CD8-positive, alpha-beta memory T cell (primary cell): ENCODE data around the gene HAUS2. TPM values are rescaled to one million over a fixed set of nuclear protein-coding genes. Genes with fewer than 3 reads are reported as not detected.

Source experiments
- CTCF ChIA-PET: fragments of 350-600 bp; sonication (Branson Sonifier 250); formaldehyde crosslinking; loops from one replicate; lab custom pipeline; 2021; ENCODE audit warnings: antibody characterized with exemption; lab: Charles Lee
- POLR2A ChIA-PET: fragments of 350-600 bp; sonication (Branson Sonifier 250); formaldehyde crosslinking; loops from one replicate; lab custom pipeline; 2021; ENCODE audit warnings: antibody characterized with exemption; lab: Charles Lee
- DNase-seq, 5 donors: peaks; one replicate each; pipeline versions ENCODE4 v3.0.0 to v3.0.0-alpha.2; 2020 to 2022; ENCODE audit warnings: mixed read lengths in 1 of 5
- H3K27ac ChIP-seq: one replicate; pipeline ENCODE4 v1.7.0; 2013; ENCODE audit warnings: low read depth, mild to moderate bottlenecking, low read length, moderate library complexity
- H3K27me3 ChIP-seq: 2 replicates; pipeline ENCODE4 v1.7.0; 2013; ENCODE audit warnings: low read length, mild to moderate bottlenecking; ENCODE audit not compliant: insufficient read depth, poor library complexity, severe bottlenecking
- H3K36me3 ChIP-seq: 2 replicates; pipeline ENCODE4 v1.7.0; 2013; ENCODE audit warnings: mild to moderate bottlenecking, low read length, moderate library complexity; ENCODE audit not compliant: insufficient read depth
- H3K4me1 ChIP-seq: 2 replicates; pipeline ENCODE4 v1.7.0; 2013; ENCODE audit warnings: mild to moderate bottlenecking, low read length, moderate library complexity; ENCODE audit not compliant: insufficient read depth
- H3K4me3 ChIP-seq: 2 replicates; pipeline ENCODE4 v1.7.0; 2013; ENCODE audit warnings: mild to moderate bottlenecking, low read length
- H3K9me3 ChIP-seq: 2 replicates; pipeline ENCODE4 v1.7.0; 2013; ENCODE audit warnings: mild to moderate bottlenecking, low read length
- H3K27ac Mint-ChIP-seq, 8 donors: one replicate each; pipeline ENCODE4 v1.8.0; 2020 to 2021; ENCODE audit warnings: mixed read lengths in 8 of 8, mild to moderate bottlenecking in 6 of 8, inconsistent platforms in 3 of 8, moderate library complexity in 3 of 8
- H3K27me3 Mint-ChIP-seq, 2 donors: one replicate each; pipeline ENCODE4 v1.8.0; 2020 to 2021; ENCODE audit warnings: mixed read lengths in 2 of 2, mild to moderate bottlenecking in 1 of 2, moderate library complexity in 1 of 2
- H3K36me3 Mint-ChIP-seq, 3 donors: one replicate each; pipeline ENCODE4 v1.8.0; 2020 to 2021; ENCODE audit warnings: mixed read lengths in 3 of 3, inconsistent platforms in 1 of 3, mild to moderate bottlenecking in 1 of 3
- H3K4me1 Mint-ChIP-seq, 3 donors: one replicate each; pipeline ENCODE4 v1.8.0; 2020 to 2021; ENCODE audit warnings: mixed read lengths in 3 of 3, inconsistent platforms in 1 of 3, mild to moderate bottlenecking in 1 of 3
- H3K4me3 Mint-ChIP-seq, 7 donors: one replicate each; pipeline ENCODE4 v1.8.0; 2020 to 2021; ENCODE audit warnings: mixed read lengths in 7 of 7, mild to moderate bottlenecking in 6 of 7, moderate library complexity in 4 of 7, inconsistent platforms in 2 of 7
- H3K9me3 Mint-ChIP-seq, 5 donors: one replicate each; pipeline ENCODE4 v1.8.0; 2020 to 2022; ENCODE audit warnings: mixed read lengths in 5 of 5, mild to moderate bottlenecking in 3 of 5, moderate library complexity in 2 of 5, inconsistent platforms in 1 of 5
- polyA plus RNA-seq: library from polyadenylated mRNA; unstranded; fragments of 300-500 nt; fragmentation: Illumina TruSeq; gene quantifications from one replicate; pipeline ENCODE4 v1.2.3, GENCODE V29; 2021
- total RNA-seq, 2 experiments: library from RNA; stranded (reverse); gene quantifications; one replicate each; pipeline ENCODE4 v1.2.3, GENCODE V29; 2021

The HAUS2 gene
- total and polyA plus RNA-seq, 3 experiments from 2014 or later = 33.4 to 56.8 (median 56.7) TPM

DNA sequence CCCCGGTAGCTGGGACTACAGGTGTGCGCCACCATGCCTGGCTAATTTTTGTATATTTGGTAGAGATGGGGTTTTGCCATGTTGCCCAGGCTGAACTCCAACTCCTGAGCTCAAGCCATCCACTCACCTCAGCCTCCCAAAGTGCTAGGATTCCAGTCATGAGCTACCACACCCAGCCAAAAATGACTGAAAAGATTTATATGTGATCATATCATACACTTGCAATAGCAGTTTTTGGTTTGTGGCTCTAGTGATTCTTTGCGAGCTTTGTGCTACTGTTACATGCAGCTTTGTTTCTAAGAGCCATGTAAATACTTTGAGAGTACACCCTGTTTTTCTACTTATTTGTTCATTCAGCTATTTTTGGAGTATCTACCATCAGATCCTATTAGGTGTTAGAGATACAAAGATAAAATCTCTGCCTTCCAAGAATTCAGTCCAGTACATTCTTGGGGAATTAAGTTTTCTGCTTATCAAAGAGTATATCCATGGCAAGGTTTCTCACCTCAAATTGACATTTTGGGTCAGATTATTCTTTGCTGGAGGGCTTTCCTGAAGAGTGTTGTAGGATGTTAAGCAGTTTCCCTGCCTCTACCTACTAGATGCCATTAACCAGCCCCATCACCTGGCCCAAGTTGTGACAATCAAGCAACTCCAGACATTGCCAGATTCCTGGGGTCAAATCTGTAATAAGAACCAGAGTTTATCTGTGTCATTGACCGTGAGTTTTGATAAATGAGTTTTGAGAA is 38.2 kb upstream of the HAUS2 start:
- ChIA-PET POLR2A (no interaction called here), CTCF (no interaction called here)

DNA sequence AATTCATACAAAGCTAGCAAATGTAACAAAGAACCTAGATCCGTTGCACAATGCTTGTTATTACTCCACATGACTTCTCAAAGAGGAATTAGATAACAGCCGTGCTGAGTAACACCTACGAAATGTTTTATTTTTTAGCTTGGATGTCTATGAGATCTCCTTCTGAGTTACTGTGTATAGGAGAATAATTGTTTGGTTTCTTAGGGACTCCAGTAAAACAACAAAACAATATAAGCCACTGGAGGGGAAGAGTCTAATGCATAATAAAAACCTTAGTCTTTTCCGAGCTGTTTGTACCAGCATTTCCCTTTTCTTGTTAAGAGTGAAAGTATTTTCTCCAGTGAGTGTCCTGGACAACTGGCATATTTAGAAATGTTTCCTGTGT is 37.6 kb upstream of the HAUS2 start:
- no peak overlapping the region for H3K4me3 ChIP-seq
- H3K27ac Mint-ChIP-seq = peak overlapping the region in 1 of 8 donors; percentile 33
- no peak overlapping the region for H3K4me3 Mint-ChIP-seq
- H3K36me3 ChIP-seq = peaks cover 7% of the 10 kb centered on the region
- H3K4me1 Mint-ChIP-seq = peaks cover 9 to 21% (median 16%) of the 10 kb centered on the region in 3 donors
- ChIA-PET CTCF (no interaction called here), POLR2A (no interaction called here)
- no peak overlapping the region for H3K27ac ChIP-seq
- no peaks in the 10 kb centered on the region for H3K27me3 ChIP-seq
- H3K9me3 Mint-ChIP-seq = no peaks in the 10 kb centered on the region
- H3K9me3 ChIP-seq = no peaks in the 10 kb centered on the region
- no peak for DNase-seq
- peaks cover 0 to 1% of the 10 kb centered on the region in 2 donors for H3K27me3 Mint-ChIP-seq
- peaks cover 0 to 66% (median 13%) of the 10 kb centered on the region in 3 donors for H3K36me3 Mint-ChIP-seq
- H3K4me1 ChIP-seq = no peaks in the 10 kb centered on the region

More for the DNA sequence above, 38.2 kb upstream of the HAUS2 start:
- Mint-ChIP-seq H3K27ac (peak overlapping the region in 3 of 8 donors; percentile 17 to 33 (median 23)), H3K27me3 (peaks cover 0 to 1% of the 10 kb centered on the region in 2 donors), H3K9me3 (no peaks in the 10 kb centered on the region), H3K4me3 (no peak overlapping the region), H3K4me1 (peaks cover 9 to 21% (median 16%) of the 10 kb centered on the region in 3 donors), H3K36me3 (peaks cover 0 to 60% (median 8%) of the 10 kb centered on the region in 3 donors)
- Histone ChIP-seq H3K4me3 (no peak overlapping the region), H3K27me3 (no peaks in the 10 kb centered on the region), H3K27ac (no peak overlapping the region), H3K36me3 (peaks cover 7% of the 10 kb centered on the region), H3K9me3 (no peaks in the 10 kb centered on the region), H3K4me1 (no peaks in the 10 kb centered on the region)
- no peak for DNase-seq

DNA sequence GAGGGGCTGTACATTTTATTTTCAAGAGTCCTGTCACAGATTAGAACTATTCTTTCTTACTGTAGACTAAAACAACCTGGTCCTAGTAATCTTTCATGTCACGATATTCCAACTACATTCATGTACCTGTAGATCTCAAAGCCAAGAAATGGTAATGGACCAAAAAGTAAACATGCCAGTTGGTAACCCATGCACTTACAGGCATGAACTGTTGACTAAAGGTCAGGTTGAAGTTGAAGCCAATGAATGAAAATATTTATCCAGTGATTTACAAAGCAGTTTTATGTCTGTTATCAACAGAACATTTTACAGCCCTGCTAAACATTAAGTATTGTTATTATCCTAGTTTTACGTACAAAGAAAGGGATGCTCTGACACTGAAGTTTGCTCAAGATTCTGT is 25.3 kb upstream of the HAUS2 start:
- H3K36me3 ChIP-seq = peaks cover 3% of the 10 kb centered on the region
- H3K4me1 ChIP-seq = no peaks in the 10 kb centered on the region
- Mint-ChIP-seq H3K36me3 (peaks cover 3 to 54% (median 8%) of the 10 kb centered on the region in 3 donors), H3K4me1 (no peaks in the 10 kb centered on the region), H3K9me3 (no peaks in the 10 kb centered on the region), H3K27me3 (no peaks in the 10 kb centered on the region), H3K27ac (no peak overlapping the region), H3K4me3 (no peak overlapping the region)
- no peak overlapping the region for H3K4me3 ChIP-seq
- H3K9me3 ChIP-seq = no peaks in the 10 kb centered on the region
- no peak for DNase-seq
- no peak overlapping the region for H3K27ac ChIP-seq
- no peaks in the 10 kb centered on the region for H3K27me3 ChIP-seq
- CTCF ChIA-PET = no interaction called here
- POLR2A ChIA-PET = no interaction called here

DNA sequence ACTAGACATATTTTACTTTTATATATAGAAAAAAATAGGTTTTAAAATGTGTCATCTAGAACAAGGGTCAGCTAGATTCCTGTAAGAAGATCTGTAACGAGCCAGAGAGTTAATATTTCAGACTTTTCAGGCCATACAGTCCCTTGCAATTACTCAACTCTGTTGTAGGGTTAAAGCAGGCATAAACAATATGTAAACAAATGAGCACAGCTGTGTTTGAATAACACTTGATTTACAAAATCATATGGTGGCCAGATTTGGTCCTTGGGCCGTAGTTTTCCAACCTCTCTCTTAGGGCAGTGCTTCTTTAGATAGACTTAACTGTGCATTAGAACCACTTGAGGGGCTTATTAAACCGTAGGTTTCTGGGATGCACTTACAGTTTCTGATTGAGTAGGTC is 19.7 kb upstream of the HAUS2 start:
- H3K4me3 Mint-ChIP-seq = no peak overlapping the region
- H3K9me3 Mint-ChIP-seq = no peaks in the 10 kb centered on the region
- Histone ChIP-seq H3K27me3 (no peaks in the 10 kb centered on the region), H3K9me3 (no peaks in the 10 kb centered on the region), H3K4me1 (no peaks in the 10 kb centered on the region), H3K36me3 (peaks cover 10% of the 10 kb centered on the region), H3K27ac (no peak overlapping the region), H3K4me3 (no peak overlapping the region)
- H3K27me3 Mint-ChIP-seq = no peaks in the 10 kb centered on the region
- ChIA-PET POLR2A (no interaction called here), CTCF (no interaction called here)
- DNase-seq = no peak
- H3K4me1 Mint-ChIP-seq = no peaks in the 10 kb centered on the region
- H3K27ac Mint-ChIP-seq = peak overlapping the region in 2 of 8 donors; percentile 17 to 51
- H3K36me3 Mint-ChIP-seq = peaks cover 0 to 68% (median 16%) of the 10 kb centered on the region in 3 donors

DNA sequence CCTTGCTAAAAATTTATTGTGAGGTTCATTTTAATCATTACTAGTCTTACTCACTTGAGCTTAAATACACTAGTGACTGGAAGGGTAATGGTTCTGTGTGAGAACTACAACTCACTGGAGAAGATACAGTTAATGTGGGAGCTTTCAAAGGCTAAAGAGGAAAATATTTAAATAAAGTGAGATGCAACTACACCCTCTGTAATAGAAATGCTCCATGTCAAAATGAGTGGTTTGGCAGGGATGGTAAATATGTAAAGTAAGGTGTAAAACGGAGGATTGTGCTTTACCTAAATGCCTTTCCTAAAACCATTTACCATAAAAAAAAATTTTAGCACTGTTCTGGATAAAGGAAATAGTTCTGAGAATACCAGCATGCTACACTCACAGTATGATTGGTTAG is 15.4 kb upstream of the HAUS2 start:
- Histone ChIP-seq H3K4me1 (no peaks in the 10 kb centered on the region), H3K27ac (no peak overlapping the region), H3K27me3 (no peaks in the 10 kb centered on the region), H3K9me3 (no peaks in the 10 kb centered on the region), H3K4me3 (no peak overlapping the region), H3K36me3 (peaks cover 10% of the 10 kb centered on the region)
- ChIA-PET POLR2A (no interaction called here), CTCF (no interaction called here)
- Mint-ChIP-seq H3K9me3 (no peaks in the 10 kb centered on the region), H3K27me3 (no peaks in the 10 kb centered on the region), H3K4me1 (no peaks in the 10 kb centered on the region), H3K36me3 (peaks cover 0 to 68% (median 14%) of the 10 kb centered on the region in 3 donors), H3K4me3 (no peak overlapping the region), H3K27ac (no peak overlapping the region)
- no peak for DNase-seq

DNA sequence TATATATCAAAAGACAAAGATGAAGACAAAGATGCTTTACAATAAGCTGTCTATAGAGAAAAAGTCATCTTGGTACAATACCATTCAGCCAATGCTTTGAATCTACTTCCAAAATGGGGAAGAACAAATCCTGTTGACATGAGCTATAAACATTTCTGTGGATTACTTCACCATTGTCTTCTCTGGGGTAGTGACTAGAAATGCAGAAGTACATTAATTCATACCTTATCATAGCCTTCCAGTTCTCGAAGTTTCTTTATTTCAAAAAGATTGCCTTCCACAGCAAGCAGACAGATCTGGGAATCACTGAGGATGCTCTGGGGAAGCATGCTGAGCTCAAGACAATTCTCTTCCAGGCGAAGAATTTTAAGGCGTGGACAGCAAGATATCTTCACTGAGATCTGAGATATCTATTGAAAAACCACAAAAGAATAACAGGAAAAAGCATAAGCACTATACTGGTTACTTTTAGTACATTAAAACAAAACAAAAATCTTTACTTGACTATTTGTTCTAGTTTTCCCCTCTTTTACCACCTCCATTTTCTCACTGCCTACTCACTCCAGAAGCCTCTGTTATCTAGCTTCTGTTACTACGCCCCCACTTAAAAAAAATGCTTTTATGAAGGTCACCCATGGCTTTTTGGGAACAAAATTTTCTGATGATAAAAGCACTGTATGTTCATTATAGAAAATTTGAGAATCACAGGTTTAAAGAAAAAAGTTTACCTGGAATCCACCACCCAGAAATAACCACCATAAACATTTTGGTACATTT is 3.6 kb upstream of the HAUS2 start:
- POLR2A ChIA-PET = interaction anchor here (0.6 kb wide), 2 partner anchors 14 to 27 kb away, joined by 3 read pairs; no protein-coding TSS in a partner anchor
- CTCF ChIA-PET = interaction anchor here (0.6 to 1.3 kb wide), 3 partner anchors 10 to 945 kb away, joined by 3 read pairs; no protein-coding TSS in a partner anchor
- peaks cover 41 to 50% (median 48%) of the 10 kb centered on the region in 3 donors for H3K4me1 Mint-ChIP-seq

DNA sequence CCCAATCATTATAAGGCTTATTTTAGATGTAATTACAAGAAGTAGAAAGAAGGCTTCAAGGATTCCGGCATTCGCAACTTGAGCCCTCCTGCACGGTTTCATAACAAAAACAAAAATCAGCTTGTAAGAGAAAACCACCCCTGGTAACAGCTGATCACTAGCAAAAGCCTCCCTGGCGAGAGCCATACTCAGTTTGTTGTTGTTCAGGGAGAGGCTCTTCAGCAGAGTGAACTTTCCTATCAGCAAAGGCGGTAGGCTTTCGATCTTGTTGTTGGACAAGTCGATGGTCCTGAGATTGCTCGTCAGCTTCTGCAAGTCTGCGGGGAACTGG is 755 bp upstream of the HAUS2 start:
- POLR2A ChIA-PET = interaction anchor here (0.6 to 3.0 kb wide), 7 partner anchors 9 to 372 kb away, joined by 3 to 18 read pairs (median 3); partner anchors contain the start of genes SNAP23, STARD9 and ZNF106
- peaks cover 33% of the 10 kb centered on the region for H3K4me1 ChIP-seq
- H3K4me1 Mint-ChIP-seq = peaks cover 48 to 66% (median 66%) of the 10 kb centered on the region in 3 donors

More for the DNA sequence above, 3.6 kb upstream of the HAUS2 start:
- Mint-ChIP-seq H3K9me3 (no peaks in the 10 kb centered on the region), H3K4me3 (peak overlapping the region in 2 of 7 donors; percentile 41 to 59), H3K27me3 (no peaks in the 10 kb centered on the region), H3K36me3 (peaks cover 0 to 58% (median 4%) of the 10 kb centered on the region in 3 donors), H3K27ac (peak overlapping the region in 5 of 8 donors; percentile 2 to 84 (median 44))
- Histone ChIP-seq H3K36me3 (peaks cover 6% of the 10 kb centered on the region), H3K27ac (no peak overlapping the region), H3K4me1 (peaks cover 29% of the 10 kb centered on the region), H3K4me3 (no peak overlapping the region), H3K9me3 (no peaks in the 10 kb centered on the region), H3K27me3 (no peaks in the 10 kb centered on the region)
- no peak for DNase-seq

More for the DNA sequence above, 755 bp upstream of the HAUS2 start:
- H3K4me3 ChIP-seq = peak overlapping the region; percentile 100
- H3K36me3 ChIP-seq = peaks cover 6% of the 10 kb centered on the region
- peak overlapping the region; percentile 99 for H3K27ac ChIP-seq
- Mint-ChIP-seq H3K27me3 (no peaks in the 10 kb centered on the region), H3K36me3 (peaks cover 0 to 48% (median 4%) of the 10 kb centered on the region in 3 donors), H3K27ac (peak overlapping the region; percentile 84 to 99 (median 95)), H3K4me3 (peak overlapping the region; percentile 92 to 99 (median 96)), H3K9me3 (no peaks in the 10 kb centered on the region)
- no peak for DNase-seq
- CTCF ChIA-PET = interaction anchor here (0.8 to 1.3 kb wide), 5 partner anchors 13 to 101 kb away, joined by 3 to 4 read pairs (median 3); partner anchors contain the start of gene ZNF106
- H3K27me3 ChIP-seq = no peaks in the 10 kb centered on the region
- H3K9me3 ChIP-seq = no peaks in the 10 kb centered on the region
